Body of pancreas (tissue), 4 donors: ENCODE measurements around the gene P2RX6. TPM values are rescaled to one million over a fixed set of nuclear protein-coding genes. Genes with fewer than 3 reads are reported as not detected.

Experiments used
- ATAC-seq: fragments of 150-250 bp; one replicate; pipeline ENCODE4 v1.9.1; 2016
- DNase-seq, 4 donors: peaks; one replicate each; pipeline ENCODE4 v3.0.0-alpha.2; 2019
- H3K27ac ChIP-seq, 4 donors: fragments of 200-600 bp; sonication (generic); 1 replicate in 3 of 4; 2 replicates in 1 of 4; pipeline versions ENCODE4 v1.5.1 to v1.6.1; 2016 to 2019; ENCODE audit warnings: mild to moderate bottlenecking in 1 of 4, mixed read lengths in 1 of 4, moderate library complexity in 1 of 4
- H3K27me3 ChIP-seq, 2 donors: fragments of 200-600 bp; sonication (generic); one replicate each; pipeline ENCODE4 v1.6.0; 2016; ENCODE audit warnings: mild to moderate bottlenecking in 1 of 2
- H3K36me3 ChIP-seq, 2 donors: fragments of 200-600 bp; sonication (generic); replicated peaks in 1 of 2; 2 replicates each; pipeline ENCODE4 v1.5.1; 2016; ENCODE audit warnings: low read depth in 2 of 2; ENCODE audit not compliant: insufficient read depth in 1 of 2
- H3K4me1 ChIP-seq: fragments of 200-600 bp; sonication (generic); one replicate; pipeline ENCODE4 v1.6.0; 2016
- H3K4me3 ChIP-seq, 2 donors: fragments of 200-600 bp; sonication (generic); 1 replicate in 1 of 2; 2 replicates in 1 of 2; pipeline ENCODE4 v1.5.1; 2016 to 2019
- H3K9me3 ChIP-seq, 3 donors: fragments of 200-600 bp; sonication (generic); 1 replicate in 2 of 3; 2 replicates in 1 of 3; pipeline ENCODE4 v1.5.1; 2016
- POLR2A ChIP-seq, 3 donors: fragments of 450-650 bp; IDR thresholded peaks; one replicate each; pipeline ENCODE4 v1.6.1; 2016; ENCODE audit warnings: antibody characterized with exemption in 3 of 3, mild to moderate bottlenecking in 2 of 3
- WGBS, 2 donors: methylation state at CpG; one replicate each; pipeline ENCODE4 v1.1.5; 2017; 5-methylcytosine and 5-hydroxymethylcytosine counted together
- intact Hi-C: fragments of 100-400 bp; cut with DNase I; formaldehyde crosslinking; loops from one replicate; pipeline ENCODE4 v1.15.1; 2023
- total RNA-seq, 2 donors: library from RNA; depleted of rRNA; stranded (reverse); fragments of >200 nt; gene quantifications; one replicate each; pipeline ENCODE4 v1.1.0, GENCODE V29; 2016
- TF ChIP-seq, protein P1 (sequence below), 7 experiments: fragments of 450-650 bp in 4 of 7; fragments of 200-600 bp in 3 of 7; sonication (generic) in 3 of 7; IDR thresholded peaks; one replicate each; pipeline ENCODE4 v1.5.1; 2016 to 2019; ENCODE audit warnings: antibody characterized with exemption in 7 of 7

P2RX6 gene
- total RNA-seq, 2 donors from 2014 or later, result not detected

DNA sequence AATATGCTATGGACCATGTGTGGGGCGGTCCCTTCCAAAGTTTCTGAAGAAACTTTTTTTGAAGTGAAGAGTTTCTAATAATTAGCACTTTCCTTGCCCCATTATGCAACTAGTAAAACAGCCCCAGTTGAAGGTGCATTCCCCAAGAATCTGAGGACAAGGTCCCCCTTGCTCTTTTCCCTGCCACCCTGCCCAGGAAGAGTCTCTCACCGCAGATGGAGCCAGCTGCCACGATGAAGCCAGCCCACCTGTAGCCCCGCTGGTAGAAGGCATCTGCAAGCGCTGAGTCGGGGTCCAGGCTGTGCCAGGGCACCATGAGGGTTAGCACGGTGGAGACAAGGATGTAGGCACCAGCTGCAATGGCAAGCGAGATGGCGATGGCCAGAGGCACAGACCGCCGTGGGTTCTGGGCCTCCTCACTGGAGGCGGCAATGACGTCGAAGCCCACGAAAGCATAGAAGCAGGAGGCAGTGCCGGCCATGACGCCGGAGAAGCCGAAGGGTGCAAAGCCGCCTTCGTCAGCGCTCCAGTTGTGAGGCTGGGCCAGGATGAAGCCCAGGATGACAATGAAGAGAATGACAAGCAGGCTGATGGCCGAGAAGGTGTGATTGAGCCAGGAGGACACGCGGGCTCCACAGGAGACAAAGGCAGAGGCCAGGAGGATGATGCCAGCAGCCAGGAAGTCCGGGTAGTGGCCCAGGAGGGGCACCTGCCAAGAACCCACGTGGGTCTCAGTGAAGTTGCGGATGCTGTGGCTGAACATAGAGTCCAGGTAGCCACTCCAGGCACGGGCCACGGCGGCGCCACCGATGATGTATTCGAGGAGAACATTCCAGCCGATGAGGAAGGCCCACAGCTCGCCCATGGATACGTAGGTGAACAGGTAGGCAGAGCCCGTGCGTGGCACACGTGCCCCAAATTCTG lies 15.9 kb downstream of the P2RX6 start:
- no peak overlapping the region for H3K27ac ChIP-seq
- no peaks in the 10 kb centered on the region for H3K9me3 ChIP-seq
- ATAC-seq (no peak), DNase-seq (no peak)
- H3K36me3 ChIP-seq, result no peaks in the 10 kb centered on the region
- intact Hi-C loops, result loop anchor here (10.0 kb wide), 1 partner anchor 64 kb away; no protein-coding TSS in a partner anchor
- H3K27me3 ChIP-seq, result no peaks in the 10 kb centered on the region
- peaks cover 10% of the 10 kb centered on the region for H3K4me1 ChIP-seq
- TF ChIP-seq, protein P1, sequence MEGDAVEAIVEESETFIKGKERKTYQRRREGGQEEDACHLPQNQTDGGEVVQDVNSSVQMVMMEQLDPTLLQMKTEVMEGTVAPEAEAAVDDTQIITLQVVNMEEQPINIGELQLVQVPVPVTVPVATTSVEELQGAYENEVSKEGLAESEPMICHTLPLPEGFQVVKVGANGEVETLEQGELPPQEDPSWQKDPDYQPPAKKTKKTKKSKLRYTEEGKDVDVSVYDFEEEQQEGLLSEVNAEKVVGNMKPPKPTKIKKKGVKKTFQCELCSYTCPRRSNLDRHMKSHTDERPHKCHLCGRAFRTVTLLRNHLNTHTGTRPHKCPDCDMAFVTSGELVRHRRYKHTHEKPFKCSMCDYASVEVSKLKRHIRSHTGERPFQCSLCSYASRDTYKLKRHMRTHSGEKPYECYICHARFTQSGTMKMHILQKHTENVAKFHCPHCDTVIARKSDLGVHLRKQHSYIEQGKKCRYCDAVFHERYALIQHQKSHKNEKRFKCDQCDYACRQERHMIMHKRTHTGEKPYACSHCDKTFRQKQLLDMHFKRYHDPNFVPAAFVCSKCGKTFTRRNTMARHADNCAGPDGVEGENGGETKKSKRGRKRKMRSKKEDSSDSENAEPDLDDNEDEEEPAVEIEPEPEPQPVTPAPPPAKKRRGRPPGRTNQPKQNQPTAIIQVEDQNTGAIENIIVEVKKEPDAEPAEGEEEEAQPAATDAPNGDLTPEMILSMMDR (IDR thresholded peaks at IDR 0.05), result no peak
- no peak for TF ChIP-seq POLR2A (IDR thresholded peaks at IDR 0.05)
- H3K4me3 ChIP-seq, result no peak overlapping the region
- WGBS, 2 donors, result 87 to 91% methylated on average over 25 to 40 of the region's 40 CpGs

DNA sequence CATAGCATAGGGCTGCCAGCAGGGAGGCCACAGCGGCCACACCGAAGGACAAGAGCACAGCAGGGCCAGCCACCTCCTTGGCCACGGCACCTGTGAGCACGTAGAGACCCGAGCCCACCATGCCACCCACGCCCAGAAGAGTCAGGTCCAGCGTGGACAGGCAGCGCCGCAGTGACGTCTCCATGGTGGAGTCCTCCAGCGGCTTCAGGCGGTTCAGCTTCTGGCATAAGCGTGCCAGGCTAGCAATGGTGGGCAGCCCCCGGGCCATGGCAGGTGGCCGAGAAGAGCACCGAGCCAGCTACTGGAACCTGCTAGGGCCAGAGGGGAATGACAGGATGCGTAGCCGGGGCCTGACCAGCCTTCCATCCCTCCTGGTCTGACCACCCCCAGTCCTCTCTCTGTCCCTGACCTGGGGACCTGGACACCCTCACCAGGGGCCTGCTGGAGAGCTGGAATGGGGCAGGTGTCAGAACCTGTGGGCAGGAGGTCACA lies 16.6 kb downstream of the P2RX6 start:
- no peaks in the 10 kb centered on the region for H3K36me3 ChIP-seq
- no peaks in the 10 kb centered on the region for H3K27me3 ChIP-seq
- no peak for TF ChIP-seq POLR2A (IDR thresholded peaks at IDR 0.05)
- TF ChIP-seq, protein P1 (IDR thresholded peaks at IDR 0.05), result no peak
- no peaks in the 10 kb centered on the region for H3K9me3 ChIP-seq
- H3K4me1 ChIP-seq, result peaks cover 10% of the 10 kb centered on the region
- intact Hi-C loops, result loop anchor here (10.0 kb wide), 1 partner anchor 63 kb away; no protein-coding TSS in a partner anchor
- H3K4me3 ChIP-seq, result no peak overlapping the region
- WGBS, 2 donors, result 95% methylated on average over 18 of the region's 18 CpGs; no CpG with 5 or more reads in 1 of the 2 donors
- no peak for DNase-seq
- no peak overlapping the region for H3K27ac ChIP-seq
- no peak for ATAC-seq

DNA sequence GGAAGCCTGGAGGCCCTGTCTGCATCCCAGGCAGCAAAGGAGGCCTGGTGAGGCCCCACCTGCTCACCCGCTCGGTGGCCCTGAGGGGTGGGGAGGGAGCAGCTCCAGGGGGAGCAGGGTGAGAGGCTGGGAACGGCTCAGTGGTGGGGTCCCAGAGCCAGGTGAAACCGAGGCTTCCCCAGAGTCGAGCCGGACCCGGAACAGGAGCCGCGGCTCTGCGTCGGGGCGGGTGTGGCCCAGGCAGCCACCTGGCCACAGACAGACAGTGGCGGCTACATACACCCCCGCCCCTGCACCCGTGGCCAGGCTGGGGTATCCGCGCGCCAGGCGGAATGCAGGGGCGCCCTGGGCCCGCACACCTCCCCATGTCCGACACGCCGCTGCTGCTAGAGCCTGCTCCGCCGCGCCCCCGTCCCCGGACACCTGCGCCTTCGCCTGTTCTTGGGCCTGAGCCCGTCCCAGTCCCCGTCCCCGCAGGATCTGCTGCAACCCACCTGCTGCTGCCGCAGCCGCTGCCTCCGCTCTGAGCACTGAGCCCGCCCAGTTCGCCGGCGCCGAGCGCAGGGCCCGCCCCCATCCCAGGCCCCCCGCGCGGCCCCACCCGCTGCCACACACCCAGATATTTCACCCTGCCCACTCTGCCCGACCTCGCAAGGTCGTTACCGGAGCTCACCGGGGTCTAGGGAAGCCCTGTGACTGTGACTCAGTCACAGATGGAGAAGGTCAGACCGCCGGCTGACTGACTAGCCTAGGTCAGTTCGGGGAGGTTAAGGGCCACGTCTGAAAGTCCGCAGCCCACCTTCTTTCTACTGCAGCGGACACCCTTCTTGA lies 17.3 kb downstream of the P2RX6 start, which contains the start of gene SLC7A4:
Gene SLC7A4, minus strand, starts transcription at position 525 of the 831 bp plus-strand sequence. CDS start 749 bp downstream, outside the sequence.
- WGBS, 2 donors, result 10 to 15% methylated on average over 25 to 58 of the region's 59 CpGs

More for the DNA sequence above, 17.3 kb downstream of the P2RX6 start, which contains the start of gene SLC7A4:
- DNase-seq, result no peak
- intact Hi-C loops, result loop anchor here (10.0 kb wide), 1 partner anchor 63 kb away; no protein-coding TSS in a partner anchor
- ATAC-seq, result peak; percentile 39
- Histone ChIP-seq H3K36me3 (no peaks in the 10 kb centered on the region), H3K9me3 (no peaks in the 10 kb centered on the region), H3K27ac (no peak within 1 kb of the TSS), H3K4me3 (no peak within 1 kb of the TSS), H3K27me3 (no peaks in the 10 kb centered on the region), H3K4me1 (peaks cover 10% of the 10 kb centered on the region)
- TF ChIP-seq, protein P1 (IDR thresholded peaks at IDR 0.05), result no peak
- no peak for TF ChIP-seq POLR2A (IDR thresholded peaks at IDR 0.05)
